ENCODE data around the gene RELL1.

Gene RELL1

GRCh38 chr4:37641886-37642849 lies 44.0 kb downstream of the RELL1 start:
- WGBS, 2 experiments: 85 to 90% methylated on average over 10 to 11 of the region's 11 CpGs
- Histone ChIP-seq H3K27me3 (ENCODE audit: control insufficient read depth, insufficient read depth, low read length, poor library complexity, severe bottlenecking) (no peaks in the 10 kb centered on the region), H3K4me3 (ENCODE audit: insufficient read depth, low read depth, low read length) (no peak overlapping the region), H3K9me3 (ENCODE audit: control insufficient read depth, low read length) (no peaks in the 10 kb centered on the region), H3K36me3 (ENCODE audit: control insufficient read depth, insufficient read depth, low read length) (no peaks in the 10 kb centered on the region), H3K4me1 (ENCODE audit: control insufficient read depth, insufficient read depth, low read length) (no peaks in the 10 kb centered on the region), H3K27ac (ENCODE audit: insufficient read depth, low read depth, low read length, poor library complexity, severe bottlenecking) (no peak overlapping the region)

GRCh38 chr4:37641352-37641751 lies 44.8 kb downstream of the RELL1 start:
- H3K4me1 ChIP-seq (ENCODE audit: control insufficient read depth, insufficient read depth, low read length): no peaks in the 10 kb centered on the region
- H3K4me3 ChIP-seq (ENCODE audit: insufficient read depth, low read depth, low read length): no peak overlapping the region
- no peak overlapping the region for H3K27ac ChIP-seq (ENCODE audit: insufficient read depth, low read depth, low read length, poor library complexity, severe bottlenecking)
- WGBS, 2 experiments: 88 to 90% methylated on average over 3 of the region's 3 CpGs
- no peaks in the 10 kb centered on the region for H3K36me3 ChIP-seq (ENCODE audit: control insufficient read depth, insufficient read depth, low read length)
- no peaks in the 10 kb centered on the region for H3K9me3 ChIP-seq (ENCODE audit: control insufficient read depth, low read length)
- H3K27me3 ChIP-seq (ENCODE audit: control insufficient read depth, insufficient read depth, low read length, poor library complexity, severe bottlenecking): no peaks in the 10 kb centered on the region

- WGBS, 2 experiments: 95 to 96% methylated on average over 2 of the region's 4 CpGs
- H3K27ac ChIP-seq (ENCODE audit: insufficient read depth, low read depth, low read length, poor library complexity, severe bottlenecking): no peak overlapping the region
- no peaks in the 10 kb centered on the region for H3K9me3 ChIP-seq (ENCODE audit: control insufficient read depth, low read length)
- no peaks in the 10 kb centered on the region for H3K4me1 ChIP-seq (ENCODE audit: control insufficient read depth, insufficient read depth, low read length)
- no peaks in the 10 kb centered on the region for H3K36me3 ChIP-seq (ENCODE audit: control insufficient read depth, insufficient read depth, low read length)
- H3K4me3 ChIP-seq (ENCODE audit: insufficient read depth, low read depth, low read length): no peak overlapping the region
- H3K27me3 ChIP-seq (ENCODE audit: control insufficient read depth, insufficient read depth, low read length, poor library complexity, severe bottlenecking): no peaks in the 10 kb centered on the region
Measured at GRCh38 chr4:37639551-37640285, 46.5 kb downstream of the RELL1 start.

GRCh38 chr4:37635155-37635554 lies 51.0 kb downstream of the RELL1 start:
- H3K27me3 ChIP-seq (ENCODE audit: control insufficient read depth, insufficient read depth, low read length, poor library complexity, severe bottlenecking): no peaks in the 10 kb centered on the region
- no peaks in the 10 kb centered on the region for H3K9me3 ChIP-seq (ENCODE audit: control insufficient read depth, low read length)
- WGBS, 2 experiments: 91 to 93% methylated on average over 6 of the region's 6 CpGs
- H3K27ac ChIP-seq (ENCODE audit: insufficient read depth, low read depth, low read length, poor library complexity, severe bottlenecking): no peak overlapping the region
- H3K4me3 ChIP-seq (ENCODE audit: insufficient read depth, low read depth, low read length): no peak overlapping the region
- H3K4me1 ChIP-seq (ENCODE audit: control insufficient read depth, insufficient read depth, low read length): no peaks in the 10 kb centered on the region
- H3K36me3 ChIP-seq (ENCODE audit: control insufficient read depth, insufficient read depth, low read length): peaks cover 3% of the 10 kb centered on the region

GRCh38 chr4:37634180-37634579 lies 52.0 kb downstream of the RELL1 start:
- Histone ChIP-seq H3K4me1 (ENCODE audit: control insufficient read depth, insufficient read depth, low read length) (no peaks in the 10 kb centered on the region), H3K27me3 (ENCODE audit: control insufficient read depth, insufficient read depth, low read length, poor library complexity, severe bottlenecking) (no peaks in the 10 kb centered on the region), H3K27ac (ENCODE audit: insufficient read depth, low read depth, low read length, poor library complexity, severe bottlenecking) (no peak overlapping the region), H3K9me3 (ENCODE audit: control insufficient read depth, low read length) (no peaks in the 10 kb centered on the region), H3K36me3 (ENCODE audit: control insufficient read depth, insufficient read depth, low read length) (peaks cover 3% of the 10 kb centered on the region), H3K4me3 (ENCODE audit: insufficient read depth, low read depth, low read length) (no peak overlapping the region)
- WGBS, 2 experiments: 92 to 94% methylated on average over 4 of the region's 4 CpGs

- 88 to 96% methylated on average over 3 of the region's 3 CpGs for WGBS, 2 experiments
- no peaks in the 10 kb centered on the region for H3K27me3 ChIP-seq (ENCODE audit: control insufficient read depth, insufficient read depth, low read length, poor library complexity, severe bottlenecking)
- peaks cover 4% of the 10 kb centered on the region for H3K4me1 ChIP-seq (ENCODE audit: control insufficient read depth, insufficient read depth, low read length)
- no peak overlapping the region for H3K27ac ChIP-seq (ENCODE audit: insufficient read depth, low read depth, low read length, poor library complexity, severe bottlenecking)
- no peak overlapping the region for H3K4me3 ChIP-seq (ENCODE audit: insufficient read depth, low read depth, low read length)
- H3K9me3 ChIP-seq (ENCODE audit: control insufficient read depth, low read length): no peaks in the 10 kb centered on the region
- peaks cover 3% of the 10 kb centered on the region for H3K36me3 ChIP-seq (ENCODE audit: control insufficient read depth, insufficient read depth, low read length)
Measured at GRCh38 chr4:37632836-37633235, 53.3 kb downstream of the RELL1 start.

- peaks cover 11% of the 10 kb centered on the region for H3K4me1 ChIP-seq (ENCODE audit: control insufficient read depth, insufficient read depth, low read length)
- H3K9me3 ChIP-seq (ENCODE audit: control insufficient read depth, low read length): no peaks in the 10 kb centered on the region
- no peak overlapping the region for H3K27ac ChIP-seq (ENCODE audit: insufficient read depth, low read depth, low read length, poor library complexity, severe bottlenecking)
- H3K36me3 ChIP-seq (ENCODE audit: control insufficient read depth, insufficient read depth, low read length): peaks cover 3% of the 10 kb centered on the region
- no peak overlapping the region for H3K4me3 ChIP-seq (ENCODE audit: insufficient read depth, low read depth, low read length)
- WGBS, 2 experiments: 92 to 93% methylated on average over 2 of the region's 2 CpGs
- no peaks in the 10 kb centered on the region for H3K27me3 ChIP-seq (ENCODE audit: control insufficient read depth, insufficient read depth, low read length, poor library complexity, severe bottlenecking)
Measured at GRCh38 chr4:37631551-37631950, 54.6 kb downstream of the RELL1 start.

GRCh38 chr4:37629713-37630112 lies 56.5 kb downstream of the RELL1 start:
- Histone ChIP-seq H3K27me3 (ENCODE audit: control insufficient read depth, insufficient read depth, low read length, poor library complexity, severe bottlenecking) (no peaks in the 10 kb centered on the region), H3K36me3 (ENCODE audit: control insufficient read depth, insufficient read depth, low read length) (peaks cover 3% of the 10 kb centered on the region), H3K27ac (ENCODE audit: insufficient read depth, low read depth, low read length, poor library complexity, severe bottlenecking) (no peak overlapping the region), H3K4me1 (ENCODE audit: control insufficient read depth, insufficient read depth, low read length) (peaks cover 11% of the 10 kb centered on the region), H3K4me3 (ENCODE audit: insufficient read depth, low read depth, low read length) (no peak overlapping the region), H3K9me3 (ENCODE audit: control insufficient read depth, low read length) (no peaks in the 10 kb centered on the region)
- 93 to 95% methylated on average over 6 of the region's 6 CpGs for WGBS, 2 experiments

- peaks cover 11% of the 10 kb centered on the region for H3K4me1 ChIP-seq (ENCODE audit: control insufficient read depth, insufficient read depth, low read length)
- no peak overlapping the region for H3K27ac ChIP-seq (ENCODE audit: insufficient read depth, low read depth, low read length, poor library complexity, severe bottlenecking)
- H3K4me3 ChIP-seq (ENCODE audit: insufficient read depth, low read depth, low read length): no peak overlapping the region
- no peaks in the 10 kb centered on the region for H3K9me3 ChIP-seq (ENCODE audit: control insufficient read depth, low read length)
- H3K27me3 ChIP-seq (ENCODE audit: control insufficient read depth, insufficient read depth, low read length, poor library complexity, severe bottlenecking): no peaks in the 10 kb centered on the region
- 93 to 97% methylated on average over 4 of the region's 4 CpGs for WGBS, 2 experiments
- peaks cover 3% of the 10 kb centered on the region for H3K36me3 ChIP-seq (ENCODE audit: control insufficient read depth, insufficient read depth, low read length)
Measured at GRCh38 chr4:37628977-37629609, 57.1 kb downstream of the RELL1 start.

- H3K36me3 ChIP-seq (ENCODE audit: control insufficient read depth, insufficient read depth, low read length): peaks cover 3% of the 10 kb centered on the region
- H3K27me3 ChIP-seq (ENCODE audit: control insufficient read depth, insufficient read depth, low read length, poor library complexity, severe bottlenecking): no peaks in the 10 kb centered on the region
- H3K4me3 ChIP-seq (ENCODE audit: insufficient read depth, low read depth, low read length): no peak overlapping the region
- 50 to 71% methylated on average over 3 of the region's 3 CpGs for WGBS, 2 experiments
- H3K9me3 ChIP-seq (ENCODE audit: control insufficient read depth, low read length): no peaks in the 10 kb centered on the region
- H3K4me1 ChIP-seq (ENCODE audit: control insufficient read depth, insufficient read depth, low read length): peaks cover 11% of the 10 kb centered on the region
- H3K27ac ChIP-seq (ENCODE audit: insufficient read depth, low read depth, low read length, poor library complexity, severe bottlenecking): no peak overlapping the region
Measured at GRCh38 chr4:37627263-37627662, 58.9 kb downstream of the RELL1 start.

Measured in ectodermal cell (in vitro differentiated cells).